HepG2 (cell line): ENCODE results near the gene NAPSA.

Experiments used
- ATF7-NPFF ChIP-seq: sonication (generic); formaldehyde crosslinking; IDR thresholded peaks from 2 replicates; pipeline ENCODE4 v1.8.1; 2023; ENCODE audit warnings: mild to moderate bottlenecking, low read depth, missing genetic modification reagents, moderate library complexity
- POLR2A ChIP-seq, 2 experiments: IDR thresholded peaks; 2 replicates each; pipeline ENCODE4 v1.6.1; 2011; ENCODE audit warnings: low read depth in 2 of 2, low read length in 2 of 2, mild to moderate bottlenecking in 1 of 2, moderate library complexity in 1 of 2; ENCODE audit not compliant: insufficient read depth in 1 of 2
- TBX3 ChIP-seq: fragments of 450-650 bp; IDR thresholded peaks from 2 replicates; pipeline ENCODE4 v1.6.1; 2017; ENCODE audit warnings: antibody characterized with exemption, mild to moderate bottlenecking, inconsistent platforms, borderline replicate concordance
- TF ChIP-seq, protein P1 (sequence below): conservative IDR thresholded peaks from 2 replicates; pipeline ENCODE4 v1.6.1; 2018; ENCODE audit warnings: missing genetic modification reagents
- TF ChIP-seq, protein P2 (sequence below): sonication (generic); formaldehyde crosslinking; conservative IDR thresholded peaks from 2 replicates; pipeline ENCODE4 v1.4.0; 2020; ENCODE audit warnings: missing genetic modification reagents

DNA sequence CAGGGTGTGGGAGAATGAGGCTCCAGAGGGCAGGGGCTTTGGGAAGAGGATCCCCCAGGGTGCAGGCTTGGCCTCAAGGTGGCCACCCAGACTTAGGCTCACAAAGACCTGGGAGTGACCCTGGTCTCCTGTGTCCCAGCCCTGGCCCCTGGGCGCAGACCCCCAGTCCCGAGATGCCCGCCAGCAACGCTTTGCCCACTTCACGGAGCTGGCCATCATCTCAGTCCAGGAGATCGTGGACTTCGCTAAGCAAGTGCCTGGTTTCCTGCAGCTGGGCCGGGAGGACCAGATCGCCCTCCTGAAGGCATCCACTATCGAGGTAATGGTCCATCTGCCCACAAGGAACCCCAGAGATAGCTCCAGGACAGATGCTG, 13.4 kb upstream of the NAPSA start:
- no peak for TF ChIP-seq POLR2A (IDR thresholded peaks at IDR 0.05; ENCODE audit: insufficient read depth in 1 of 2, low read depth in 2 of 2, low read length in 2 of 2)
- no peak for TF ChIP-seq ATF7-NPFF
- TF ChIP-seq, protein P1, sequence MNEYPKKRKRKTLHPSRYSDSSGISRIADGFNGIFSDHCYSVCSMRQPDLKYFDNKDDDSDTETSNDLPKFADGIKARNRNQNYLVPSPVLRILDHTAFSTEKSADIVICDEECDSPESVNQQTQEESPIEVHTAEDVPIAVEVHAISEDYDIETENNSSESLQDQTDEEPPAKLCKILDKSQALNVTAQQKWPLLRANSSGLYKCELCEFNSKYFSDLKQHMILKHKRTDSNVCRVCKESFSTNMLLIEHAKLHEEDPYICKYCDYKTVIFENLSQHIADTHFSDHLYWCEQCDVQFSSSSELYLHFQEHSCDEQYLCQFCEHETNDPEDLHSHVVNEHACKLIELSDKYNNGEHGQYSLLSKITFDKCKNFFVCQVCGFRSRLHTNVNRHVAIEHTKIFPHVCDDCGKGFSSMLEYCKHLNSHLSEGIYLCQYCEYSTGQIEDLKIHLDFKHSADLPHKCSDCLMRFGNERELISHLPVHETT: no peak
- TF ChIP-seq, protein P2, sequence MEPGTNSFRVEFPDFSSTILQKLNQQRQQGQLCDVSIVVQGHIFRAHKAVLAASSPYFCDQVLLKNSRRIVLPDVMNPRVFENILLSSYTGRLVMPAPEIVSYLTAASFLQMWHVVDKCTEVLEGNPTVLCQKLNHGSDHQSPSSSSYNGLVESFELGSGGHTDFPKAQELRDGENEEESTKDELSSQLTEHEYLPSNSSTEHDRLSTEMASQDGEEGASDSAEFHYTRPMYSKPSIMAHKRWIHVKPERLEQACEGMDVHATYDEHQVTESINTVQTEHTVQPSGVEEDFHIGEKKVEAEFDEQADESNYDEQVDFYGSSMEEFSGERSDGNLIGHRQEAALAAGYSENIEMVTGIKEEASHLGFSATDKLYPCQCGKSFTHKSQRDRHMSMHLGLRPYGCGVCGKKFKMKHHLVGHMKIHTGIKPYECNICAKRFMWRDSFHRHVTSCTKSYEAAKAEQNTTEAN (CRISPR knock-in tag): no peak
- TF ChIP-seq TBX3: no peak
